IgD-negative memory B cell (primary cell): Measurements from ENCODE around the gene SBK3. TPM values are rescaled to one million over a fixed set of nuclear protein-coding genes. Genes with fewer than 3 reads are reported as not detected.
"Not testable (repeated sequence)": the region's sequence is repeated elsewhere in the genome, so short reads cannot be mapped to it uniquely, and the experiment has no call there.

Experiments
- H3K27ac Mint-ChIP-seq, 3 donors: one replicate each; pipeline ENCODE4 v1.8.0; 2020 to 2022; ENCODE audit warnings: mild to moderate bottlenecking in 3 of 3, mixed read lengths in 3 of 3, moderate library complexity in 1 of 3
- H3K27me3 Mint-ChIP-seq: one replicate; pipeline ENCODE4 v1.8.0; 2021; ENCODE audit warnings: mixed read lengths
- H3K36me3 Mint-ChIP-seq: one replicate; pipeline ENCODE4 v1.8.0; 2020; ENCODE audit warnings: mild to moderate bottlenecking, mixed read lengths
- H3K4me1 Mint-ChIP-seq, 3 donors: one replicate each; pipeline ENCODE4 v1.8.0; 2020 to 2022; ENCODE audit warnings: mixed read lengths in 3 of 3, mild to moderate bottlenecking in 1 of 3
- H3K4me3 Mint-ChIP-seq, 4 donors: one replicate each; pipeline ENCODE4 v1.8.0; 2020 to 2022; ENCODE audit warnings: mild to moderate bottlenecking in 4 of 4, mixed read lengths in 4 of 4, moderate library complexity in 3 of 4
- H3K9me3 Mint-ChIP-seq, 3 donors: one replicate each; pipeline ENCODE4 v1.8.0; 2020 to 2021; ENCODE audit warnings: mixed read lengths in 3 of 3, mild to moderate bottlenecking in 1 of 3
- polyA plus RNA-seq: library from polyadenylated mRNA; unstranded; fragments of 300-500 nt; fragmentation: Illumina TruSeq; gene quantifications from one replicate; pipeline ENCODE4 v1.2.3, GENCODE V29; 2021

The SBK3 gene
- polyA plus RNA-seq, 1 donor from 2014 or later = not detected

- H3K36me3 Mint-ChIP-seq = peaks cover 7% of the 10 kb centered on the region
- H3K9me3 Mint-ChIP-seq = peaks cover 0 to 2% (median 0%) of the 10 kb centered on the region in 3 donors
- H3K4me3 Mint-ChIP-seq = peak within 1 kb of the TSS; percentile 72 to 84 (median 80)
- peaks cover 2% of the 10 kb centered on the region for H3K27me3 Mint-ChIP-seq
- H3K4me1 Mint-ChIP-seq = peaks cover 6 to 21% (median 14%) of the 10 kb centered on the region in 3 donors
- peak within 1 kb of the TSS; percentile 54 to 88 (median 79) for H3K27ac Mint-ChIP-seq
Observed at GRCh38 chr19:55580628-55581144, 35.3 kb upstream of the SBK3 start, which contains the start of gene ZNF579. Gene ZNF579, minus strand, starts transcription at chr19:55580848. Its CDS starts 1,209 bp downstream, at chr19:55579639.

GRCh38 chr19:55579766-55580621, 34.7 kb upstream of the SBK3 start:
- peaks cover 2% of the 10 kb centered on the region for H3K27me3 Mint-ChIP-seq
- peaks cover under 1 to 16% (median 8%) of the 10 kb centered on the region in 3 donors for H3K4me1 Mint-ChIP-seq
- peaks cover 0 to 2% (median 0%) of the 10 kb centered on the region in 3 donors for H3K9me3 Mint-ChIP-seq
- H3K4me3 Mint-ChIP-seq = peak overlapping the region; percentile 72 to 84 (median 80)
- peaks cover 7% of the 10 kb centered on the region for H3K36me3 Mint-ChIP-seq
- peak overlapping the region; percentile 54 to 88 (median 79) for H3K27ac Mint-ChIP-seq

- peaks cover 0 to 2% (median 0%) of the 10 kb centered on the region in 3 donors for H3K9me3 Mint-ChIP-seq
- peaks cover 7% of the 10 kb centered on the region for H3K36me3 Mint-ChIP-seq
- peaks cover 0 to 16% (median 5%) of the 10 kb centered on the region in 3 donors for H3K4me1 Mint-ChIP-seq
- H3K4me3 Mint-ChIP-seq = peak overlapping the region; percentile 72 to 84 (median 80)
- H3K27ac Mint-ChIP-seq = peak overlapping the region in 2 of 3 donors; percentile 79 to 88
- peaks cover 2% of the 10 kb centered on the region for H3K27me3 Mint-ChIP-seq
Observed at GRCh38 chr19:55578761-55579747, 33.7 kb upstream of the SBK3 start.

- Mint-ChIP-seq H3K4me1 (peaks cover 0 to 16% (median 5%) of the 10 kb centered on the region in 3 donors), H3K4me3 (no peak overlapping the region), H3K27me3 (peaks cover 2% of the 10 kb centered on the region)
Observed at GRCh38 chr19:55578031-55578760, 32.9 kb upstream of the SBK3 start.

GRCh38 chr19:55576746-55577145, 31.4 kb upstream of the SBK3 start:
- H3K36me3 Mint-ChIP-seq = peaks cover 7% of the 10 kb centered on the region
- peak overlapping the region in 2 of 4 donors; percentile 35 to 74 for H3K4me3 Mint-ChIP-seq
- peaks cover 2% of the 10 kb centered on the region for H3K27me3 Mint-ChIP-seq
- peaks cover 0 to 2% (median 0%) of the 10 kb centered on the region in 3 donors for H3K9me3 Mint-ChIP-seq
- H3K4me1 Mint-ChIP-seq = peaks cover 0 to 14% (median 5%) of the 10 kb centered on the region in 3 donors
- no peak overlapping the region for H3K27ac Mint-ChIP-seq

More at GRCh38 chr19:55578031-55578760, 32.9 kb upstream of the SBK3 start:
- Mint-ChIP-seq H3K9me3 (peaks cover 0 to 2% (median 0%) of the 10 kb centered on the region in 3 donors), H3K36me3 (peaks cover 7% of the 10 kb centered on the region), H3K27ac (no peak overlapping the region)

- H3K27me3 Mint-ChIP-seq, H3K27ac Mint-ChIP-seq: not testable (repeated sequence)
Observed at GRCh38 chr19:55573929-55574328, 28.6 kb upstream of the SBK3 start.

GRCh38 chr19:55569477-55569876, 24.1 kb upstream of the SBK3 start:
- not testable (repeated sequence) for H3K9me3 Mint-ChIP-seq, H3K36me3 Mint-ChIP-seq, H3K4me1 Mint-ChIP-seq, H3K27ac Mint-ChIP-seq, H3K27me3 Mint-ChIP-seq, H3K4me3 Mint-ChIP-seq

More at GRCh38 chr19:55573929-55574328, 28.6 kb upstream of the SBK3 start:
- not testable (repeated sequence) for H3K36me3 Mint-ChIP-seq, H3K4me1 Mint-ChIP-seq, H3K9me3 Mint-ChIP-seq, H3K4me3 Mint-ChIP-seq

- Mint-ChIP-seq H3K27me3 (peaks cover 5% of the 10 kb centered on the region), H3K27ac (no peak overlapping the region), H3K4me1 (peaks cover 0 to 2% (median 0%) of the 10 kb centered on the region in 3 donors), H3K36me3 (no peaks in the 10 kb centered on the region), H3K4me3 (no peak overlapping the region), H3K9me3 (no peaks in the 10 kb centered on the region)
Observed at GRCh38 chr19:55567708-55568328, 22.5 kb upstream of the SBK3 start.

GRCh38 chr19:55566823-55567222, 21.5 kb upstream of the SBK3 start:
- peaks cover 5% of the 10 kb centered on the region for H3K27me3 Mint-ChIP-seq

GRCh38 chr19:55563261-55563690, 17.9 kb upstream of the SBK3 start:
- peaks cover 7% of the 10 kb centered on the region for H3K27me3 Mint-ChIP-seq
- H3K4me3 Mint-ChIP-seq = no peak overlapping the region
- H3K4me1 Mint-ChIP-seq = no peaks in the 10 kb centered on the region
- peaks cover 0 to 6% (median 4%) of the 10 kb centered on the region in 3 donors for H3K9me3 Mint-ChIP-seq
- peaks cover 3% of the 10 kb centered on the region for H3K36me3 Mint-ChIP-seq
- no peak overlapping the region for H3K27ac Mint-ChIP-seq

More at GRCh38 chr19:55566823-55567222, 21.5 kb upstream of the SBK3 start:
- H3K27ac Mint-ChIP-seq = no peak overlapping the region
- no peaks in the 10 kb centered on the region for H3K9me3 Mint-ChIP-seq
- no peaks in the 10 kb centered on the region for H3K4me1 Mint-ChIP-seq
- H3K36me3 Mint-ChIP-seq = no peaks in the 10 kb centered on the region
- no peak overlapping the region for H3K4me3 Mint-ChIP-seq

- Mint-ChIP-seq H3K27ac (no peak overlapping the region), H3K4me1 (no peaks in the 10 kb centered on the region), H3K27me3 (peaks cover 2% of the 10 kb centered on the region)
Observed at GRCh38 chr19:55559684-55560083, 14.3 kb upstream of the SBK3 start.

GRCh38 chr19:55554741-55555152, 9.4 kb upstream of the SBK3 start:
- Mint-ChIP-seq H3K27me3 (peaks cover 12% of the 10 kb centered on the region), H3K27ac (peak overlapping the region in 1 of 3 donors; percentile 77), H3K9me3 (peaks cover 0 to 2% (median 0%) of the 10 kb centered on the region in 3 donors), H3K4me3 (no peak overlapping the region), H3K4me1 (peaks cover 0 to 1% (median 0%) of the 10 kb centered on the region in 3 donors), H3K36me3 (no peaks in the 10 kb centered on the region)

More at GRCh38 chr19:55559684-55560083, 14.3 kb upstream of the SBK3 start:
- Mint-ChIP-seq H3K9me3 (peaks cover 0 to 6% (median 4%) of the 10 kb centered on the region in 3 donors), H3K4me3 (no peak overlapping the region), H3K36me3 (peaks cover 3% of the 10 kb centered on the region)

GRCh38 chr19:55554302-55554701, 9.0 kb upstream of the SBK3 start:
- Mint-ChIP-seq H3K36me3 (no peaks in the 10 kb centered on the region), H3K27me3 (peaks cover 11% of the 10 kb centered on the region), H3K4me1 (peaks cover 0 to 4% (median 0%) of the 10 kb centered on the region in 3 donors), H3K9me3 (peaks cover 0 to under 1% (median 0%) of the 10 kb centered on the region in 3 donors), H3K27ac (peak overlapping the region in 1 of 3 donors; percentile 77), H3K4me3 (no peak overlapping the region)
